ENCODE data around the gene PAX5.

The PAX5 gene

GRCh38 chr9:36930941-36931340 is 103.1 kb downstream of the PAX5 start:
- Histone ChIP-seq H3K4me2 (ENCODE audit: low read depth, low read length) (no peak overlapping the region), H3K9me3 (replicated peaks; ENCODE audit: insufficient read depth, low read length) (no peaks in the 10 kb centered on the region), H2AFZ (ENCODE audit: low read length) (no peak overlapping the region), H4K20me1 (ENCODE audit: insufficient read depth, low read length) (no peaks in the 10 kb centered on the region), H3K36me3 (replicated peaks; ENCODE audit: insufficient read depth, low read length) (no peaks in the 10 kb centered on the region), H3K79me2 (ENCODE audit: low read length) (no peaks in the 10 kb centered on the region), H3K4me1 (ENCODE audit: low read length) (no peaks in the 10 kb centered on the region), H3K4me3 (ENCODE audit: low read length) (no peak overlapping the region), H3K9me2 (replicated peaks; ENCODE audit: insufficient read depth, low read length) (no peaks in the 10 kb centered on the region), H3F3A (ENCODE audit: insufficient read depth, low read length) (no peaks in the 10 kb centered on the region), H3K9ac (ENCODE audit: low read length) (no peak overlapping the region), H3K27ac (ENCODE audit: low read length) (no peak overlapping the region), H3K27me3 (replicated peaks; ENCODE audit: insufficient read depth, low read length) (no peaks in the 10 kb centered on the region)
- TF ChIP-seq EZH2phosphoT487 (IDR thresholded peaks at IDR 0.05; ENCODE audit: low read length) (no peak), EZH2 (optimal IDR thresholded peaks at IDR 0.05; ENCODE audit: low read depth, low read length) (no peak), CTCF (IDR thresholded peaks at IDR 0.05; ENCODE audit: low read length) (no peak)
- no peak for DNase-seq

- Histone ChIP-seq H3K4me1 (ENCODE audit: low read length) (no peaks in the 10 kb centered on the region), H3K4me2 (ENCODE audit: low read depth, low read length) (no peak overlapping the region)
These were observed 104.8 kb downstream of the PAX5 start for GRCh38 chr9:36929350-36929675.

GRCh38 chr9:36928670-36929349 is 105.3 kb downstream of the PAX5 start:
- no peak overlapping the region for H3K27ac ChIP-seq (ENCODE audit: low read length)
- H3K4me2 ChIP-seq (ENCODE audit: low read depth, low read length), result no peak overlapping the region
- no peaks in the 10 kb centered on the region for H3K9me3 ChIP-seq (replicated peaks; ENCODE audit: insufficient read depth, low read length)
- H3F3A ChIP-seq (ENCODE audit: insufficient read depth, low read length), result no peaks in the 10 kb centered on the region
- no peaks in the 10 kb centered on the region for H3K27me3 ChIP-seq (replicated peaks; ENCODE audit: insufficient read depth, low read length)
- no peak overlapping the region for H2AFZ ChIP-seq (ENCODE audit: low read length)
- no peak for DNase-seq
- no peaks in the 10 kb centered on the region for H3K36me3 ChIP-seq (replicated peaks; ENCODE audit: insufficient read depth, low read length)
- no peak overlapping the region for H3K9ac ChIP-seq (ENCODE audit: low read length)
- no peaks in the 10 kb centered on the region for H3K79me2 ChIP-seq (ENCODE audit: low read length)
- no peaks in the 10 kb centered on the region for H4K20me1 ChIP-seq (ENCODE audit: insufficient read depth, low read length)
- no peaks in the 10 kb centered on the region for H3K9me2 ChIP-seq (replicated peaks; ENCODE audit: insufficient read depth, low read length)
- H3K4me3 ChIP-seq (ENCODE audit: low read length), result no peak overlapping the region
- peaks cover 2% of the 10 kb centered on the region; the same call in 1 of the 2 replicates for H3K4me1 ChIP-seq (ENCODE audit: low read length)
- TF ChIP-seq EZH2 (optimal IDR thresholded peaks at IDR 0.05; ENCODE audit: low read depth, low read length), result no peak

More at GRCh38 chr9:36929350-36929675, 104.8 kb downstream of the PAX5 start:
- Histone ChIP-seq H2AFZ (ENCODE audit: low read length) (no peak overlapping the region), H3K9me2 (replicated peaks; ENCODE audit: insufficient read depth, low read length) (no peaks in the 10 kb centered on the region), H3K79me2 (ENCODE audit: low read length) (no peaks in the 10 kb centered on the region), H3K4me3 (ENCODE audit: low read length) (no peak overlapping the region), H3F3A (ENCODE audit: insufficient read depth, low read length) (no peaks in the 10 kb centered on the region), H3K9ac (ENCODE audit: low read length) (no peak overlapping the region), H3K36me3 (replicated peaks; ENCODE audit: insufficient read depth, low read length) (no peaks in the 10 kb centered on the region), H3K27me3 (replicated peaks; ENCODE audit: insufficient read depth, low read length) (no peaks in the 10 kb centered on the region), H3K27ac (ENCODE audit: low read length) (no peak overlapping the region), H4K20me1 (ENCODE audit: insufficient read depth, low read length) (no peaks in the 10 kb centered on the region), H3K9me3 (replicated peaks; ENCODE audit: insufficient read depth, low read length) (no peaks in the 10 kb centered on the region)
- no peak for DNase-seq
- TF ChIP-seq EZH2phosphoT487 (IDR thresholded peaks at IDR 0.05; ENCODE audit: low read length) (no peak), CTCF (IDR thresholded peaks at IDR 0.05; ENCODE audit: low read length) (no peak), EZH2 (optimal IDR thresholded peaks at IDR 0.05; ENCODE audit: low read depth, low read length) (no peak)

GRCh38 chr9:36928210-36928609 is 105.9 kb downstream of the PAX5 start:
- Histone ChIP-seq H3K4me3 (ENCODE audit: low read length) (no peak overlapping the region), H3K27me3 (replicated peaks; ENCODE audit: insufficient read depth, low read length) (no peaks in the 10 kb centered on the region), H3K4me2 (ENCODE audit: low read depth, low read length) (no peak overlapping the region), H3K36me3 (replicated peaks; ENCODE audit: insufficient read depth, low read length) (no peaks in the 10 kb centered on the region), H3K9ac (ENCODE audit: low read length) (no peak overlapping the region), H3K27ac (ENCODE audit: low read length) (no peak overlapping the region), H3K79me2 (ENCODE audit: low read length) (no peaks in the 10 kb centered on the region), H3K4me1 (ENCODE audit: low read length) (peaks cover 5% of the 10 kb centered on the region; the same call in 1 of the 2 replicates), H3F3A (ENCODE audit: insufficient read depth, low read length) (no peaks in the 10 kb centered on the region), H3K9me2 (replicated peaks; ENCODE audit: insufficient read depth, low read length) (no peaks in the 10 kb centered on the region), H4K20me1 (ENCODE audit: insufficient read depth, low read length) (no peaks in the 10 kb centered on the region), H2AFZ (ENCODE audit: low read length) (no peak overlapping the region), H3K9me3 (replicated peaks; ENCODE audit: insufficient read depth, low read length) (no peaks in the 10 kb centered on the region)
- TF ChIP-seq EZH2 (optimal IDR thresholded peaks at IDR 0.05; ENCODE audit: low read depth, low read length), result no peak
- no peak for DNase-seq
